Measurements from ENCODE around the gene NOD2. TPM values are rescaled to one million over a fixed set of nuclear protein-coding genes. Genes with fewer than 3 reads are reported as not detected.

Gene NOD2
- total RNA-seq, 1 donor from 2014 or later, result 0.12 TPM

DNA sequence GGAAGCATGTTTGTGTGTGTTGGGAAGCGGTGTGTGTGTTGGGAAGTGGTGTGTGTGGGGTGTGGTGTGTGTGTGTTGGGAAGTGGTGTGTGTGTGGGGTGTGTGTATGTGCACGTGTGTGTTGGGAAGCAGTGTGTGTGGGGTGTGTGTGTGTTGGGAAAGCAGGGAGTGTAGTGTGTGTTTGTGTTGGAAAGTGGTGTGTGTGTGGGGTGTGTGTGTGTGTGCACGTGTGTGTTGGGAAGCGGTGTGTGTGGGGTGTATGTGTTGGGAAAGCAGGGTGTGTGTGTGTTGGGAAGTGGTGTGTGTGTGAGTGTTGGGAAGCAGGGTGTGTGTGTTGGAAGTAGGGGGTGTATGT is 785 bp upstream of the NOD2 start:
- DNase-seq (ENCODE audit: low read depth), result no peak
- no peak for TF ChIP-seq CTCF (conservative IDR thresholded peaks at IDR 0.05; ENCODE audit: low read depth, low read length)
- no peak overlapping the region for H3K4me3 ChIP-seq (ENCODE audit: low read depth, low read length)

DNA sequence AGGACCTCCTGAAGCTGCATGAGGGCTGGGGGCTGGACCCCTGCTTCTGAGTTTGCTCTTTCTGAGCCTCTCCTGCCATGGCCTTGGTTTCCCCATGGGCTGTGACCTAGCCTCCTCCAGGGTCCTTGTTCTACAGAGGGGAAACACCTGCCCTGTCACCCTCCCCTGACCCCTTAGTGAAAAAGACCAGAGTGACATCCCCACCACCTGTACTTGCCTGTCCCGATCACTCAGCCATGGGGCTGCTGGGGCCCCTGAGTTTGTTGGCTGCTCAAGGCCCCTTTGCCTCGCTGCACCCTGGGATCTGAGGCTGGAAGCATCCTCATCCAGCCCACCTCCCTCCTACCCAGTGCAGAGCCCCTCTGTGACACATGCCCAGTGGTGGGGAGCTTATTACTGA is 800 bp downstream of the NOD2 start:
- no peak overlapping the region for H3K4me3 ChIP-seq (ENCODE audit: low read depth, low read length)
- DNase-seq (ENCODE audit: low read depth), result no peak
- TF ChIP-seq CTCF (conservative IDR thresholded peaks at IDR 0.05; ENCODE audit: low read depth, low read length), result no peak

- no peak for TF ChIP-seq CTCF (conservative IDR thresholded peaks at IDR 0.05; ENCODE audit: low read depth, low read length)
- H3K4me3 ChIP-seq (ENCODE audit: low read depth, low read length), result no peak overlapping the region
- no peak for DNase-seq (ENCODE audit: low read depth)
These were observed 1.9 kb downstream of the NOD2 start for GRCh38 chr16:50695017-50696000.

DNA sequence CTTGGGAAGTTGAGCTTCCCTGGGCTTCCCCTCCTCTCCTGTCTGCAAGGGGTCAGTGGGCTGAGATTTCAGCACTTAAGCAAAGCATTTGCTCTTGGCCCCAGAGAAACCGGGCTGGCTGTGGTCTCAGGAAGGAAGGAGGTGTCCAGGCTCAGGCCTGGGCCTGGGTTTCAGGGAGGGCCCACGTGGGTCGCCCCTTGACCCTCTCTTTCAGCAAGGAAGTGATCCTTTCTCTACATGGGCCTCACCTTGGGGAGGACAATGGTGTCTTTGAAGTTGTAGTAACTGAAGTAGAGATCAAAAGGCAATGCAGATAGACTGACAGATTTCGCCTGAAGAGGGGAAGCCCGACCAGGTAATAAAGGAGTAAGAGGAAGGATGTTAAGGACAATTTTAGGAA is 2.7 kb downstream of the NOD2 start:
- no peak for TF ChIP-seq CTCF (conservative IDR thresholded peaks at IDR 0.05; ENCODE audit: low read depth, low read length)
- no peak overlapping the region for H3K4me3 ChIP-seq (ENCODE audit: low read depth, low read length)
- DNase-seq (ENCODE audit: low read depth), result no peak

DNA sequence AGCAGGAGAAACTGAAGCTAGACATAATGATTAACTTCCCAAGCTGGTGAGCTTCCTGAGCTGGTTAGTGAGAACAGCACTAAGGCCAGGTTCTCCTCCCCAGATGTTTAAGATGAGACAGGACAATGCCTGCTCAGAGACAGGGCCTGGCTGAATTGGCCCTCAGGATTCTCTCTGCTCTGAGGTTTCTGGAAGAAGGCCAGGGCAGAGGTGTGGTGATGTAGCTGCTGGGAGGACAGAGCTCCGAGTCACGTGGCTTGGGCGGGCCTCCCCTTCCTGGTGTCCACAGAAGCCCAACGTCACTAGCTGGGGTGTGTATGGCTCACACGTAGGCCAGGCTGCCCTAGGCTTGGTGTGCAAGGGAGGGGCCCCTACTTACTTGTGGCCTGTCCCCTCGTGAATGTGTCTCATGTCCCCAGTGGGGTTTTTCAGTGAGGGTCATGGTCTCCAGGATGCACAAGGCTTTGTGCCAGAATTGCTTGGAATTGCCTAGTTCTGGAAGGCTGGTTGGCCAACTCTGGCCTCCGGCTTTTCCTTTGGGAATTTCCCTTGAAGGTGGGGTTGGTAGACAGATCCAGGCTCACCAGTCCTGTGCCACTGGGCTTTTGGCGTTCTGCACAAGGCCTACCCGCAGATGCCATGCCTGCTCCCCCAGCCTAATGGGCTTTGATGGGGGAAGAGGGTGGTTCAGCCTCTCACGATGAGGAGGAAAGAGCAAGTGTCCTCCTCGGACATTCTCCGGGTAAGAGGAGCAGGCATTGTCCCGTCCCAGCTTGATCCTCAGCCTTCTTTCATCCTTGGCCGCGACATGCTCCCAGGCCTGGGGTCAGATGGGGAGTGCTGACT is 3.4 kb downstream of the NOD2 start:
- no peak for DNase-seq (ENCODE audit: low read depth)
- TF ChIP-seq CTCF (conservative IDR thresholded peaks at IDR 0.05; ENCODE audit: low read depth, low read length), result no peak
- no peak overlapping the region for H3K4me3 ChIP-seq (ENCODE audit: low read depth, low read length)

GRCh38 chr16:50697421-50697715 is 4.0 kb downstream of the NOD2 start:
- TF ChIP-seq CTCF (conservative IDR thresholded peaks at IDR 0.05; ENCODE audit: low read depth, low read length), result no peak
- no peak overlapping the region for H3K4me3 ChIP-seq (ENCODE audit: low read depth, low read length)
- no peak for DNase-seq (ENCODE audit: low read depth)
